Mesendoderm (in vitro differentiated cells): ENCODE data around the gene NDUFV3.

Experiments
- DNase-seq: peaks from one replicate; pipeline ENCODE4 v3.0.0; 2013
- H2AK5ac ChIP-seq: 2 replicates; pipeline ENCODE4 v1.6.1; 2013; ENCODE audit warnings: low read length, inconsistent platforms
- H2BK120ac ChIP-seq: 2 replicates; pipeline ENCODE4 v1.6.1; 2013; ENCODE audit warnings: low read depth, mild to moderate bottlenecking, low read length, moderate library complexity, mixed read lengths
- H2BK15ac ChIP-seq: replicated peaks from 2 replicates; pipeline ENCODE4 v1.6.1; 2013; ENCODE audit warnings: low read depth, mild to moderate bottlenecking, moderate library complexity
- H2BK5ac ChIP-seq: 2 replicates; pipeline ENCODE4 v1.6.1; 2013; ENCODE audit warnings: low read length, inconsistent platforms
- H3K18ac ChIP-seq: 2 replicates; pipeline ENCODE4 v1.6.1; 2013; ENCODE audit warnings: mild to moderate bottlenecking, low read length, mixed read lengths
- H3K23ac ChIP-seq: one replicate; pipeline ENCODE4 v1.6.1; 2013; ENCODE audit warnings: low read length
- H3K27ac ChIP-seq: 2 replicates; pipeline ENCODE4 v1.5.1; 2013; ENCODE audit warnings: low read depth, mild to moderate bottlenecking, inconsistent platforms, low read length, moderate library complexity
- H3K27me3 ChIP-seq: 2 replicates; pipeline ENCODE4 v1.6.1; 2013; ENCODE audit warnings: low read length, control low read depth, mild to moderate bottlenecking, inconsistent platforms; ENCODE audit not compliant: insufficient read depth, poor library complexity
- H3K36me3 ChIP-seq: 2 replicates; pipeline ENCODE4 v1.6.1; 2013; ENCODE audit warnings: low read length, inconsistent platforms; ENCODE audit not compliant: control insufficient read depth, insufficient read depth
- H3K4ac ChIP-seq: one replicate; pipeline ENCODE4 v1.6.1; 2013; ENCODE audit warnings: low read depth, mild to moderate bottlenecking, low read length, moderate library complexity
- H3K4me1 ChIP-seq: 2 replicates; pipeline ENCODE4 v1.6.1; 2013; ENCODE audit warnings: low read depth, low read length, inconsistent platforms; ENCODE audit not compliant: control insufficient read depth
- H3K4me2 ChIP-seq: 2 replicates; pipeline ENCODE4 v1.6.1; 2013; ENCODE audit warnings: low read length
- H3K4me3 ChIP-seq: 2 replicates; pipeline ENCODE4 v1.5.1; 2013; ENCODE audit warnings: mild to moderate bottlenecking, low read length
- H3K56ac ChIP-seq: one replicate; pipeline ENCODE4 v1.6.1; 2013; ENCODE audit warnings: low read length
- H3K79me1 ChIP-seq: 2 replicates; pipeline ENCODE4 v1.6.1; 2013; ENCODE audit warnings: low read length, inconsistent platforms
- H3K79me2 ChIP-seq: 2 replicates; pipeline ENCODE4 v1.6.1; 2013; ENCODE audit warnings: mild to moderate bottlenecking, low read length; ENCODE audit not compliant: control insufficient read depth, insufficient read depth
- H3K9ac ChIP-seq: 2 replicates; pipeline ENCODE4 v1.6.1; 2013; ENCODE audit warnings: low read length, inconsistent platforms
- H4K5ac ChIP-seq: one replicate; pipeline ENCODE4 v1.6.1; 2013; ENCODE audit warnings: low read length
- H4K8ac ChIP-seq: one replicate; pipeline ENCODE4 v1.6.1; 2013; ENCODE audit warnings: low read depth, mild to moderate bottlenecking, control low read depth, low read length, moderate library complexity
- WGBS: extraction: QIAGEN DNeasy Blood & Tissue Kit; methylation state at CpG from one replicate; pipeline ENCODE4 v1.1.7; 2013; ENCODE audit warnings: low lambda C conversion rate, missing lambda C conversion rate; ENCODE audit not compliant: insufficient coverage; ENCODE audit errors: extremely low coverage; 5-methylcytosine and 5-hydroxymethylcytosine counted together

Gene NDUFV3

GRCh38 chr21:42855171-42855936, 37.8 kb upstream of the NDUFV3 start:
- Histone ChIP-seq H2AK5ac (no peak overlapping the region), H3K79me1 (peaks cover 22% of the 10 kb centered on the region), H3K27me3 (no peaks in the 10 kb centered on the region), H2BK5ac (no peak overlapping the region), H3K79me2 (peaks cover 23% of the 10 kb centered on the region), H3K56ac (no peak overlapping the region), H4K5ac (no peak overlapping the region), H3K9ac (no peak overlapping the region), H2BK120ac (no peak overlapping the region), H4K8ac (no peak overlapping the region), H3K4me3 (no peak overlapping the region), H3K36me3 (peaks cover 33% of the 10 kb centered on the region), H3K4me2 (no peak overlapping the region), H3K23ac (no peak overlapping the region), H3K27ac (no peak overlapping the region), H2BK15ac (no peak overlapping the region), H3K18ac (no peak overlapping the region), H3K4me1 (no peaks in the 10 kb centered on the region), H3K4ac (no peak overlapping the region)
- DNase-seq: no peak
- WGBS: no CpG with 5 or more reads among the region's 19 CpGs

- Histone ChIP-seq H2BK15ac (no peak overlapping the region), H3K79me2 (peaks cover 27% of the 10 kb centered on the region), H2AK5ac (no peak overlapping the region), H2BK5ac (no peak overlapping the region), H3K4me2 (no peak overlapping the region), H2BK120ac (no peak overlapping the region), H3K27ac (no peak overlapping the region), H3K4ac (no peak overlapping the region), H3K36me3 (peaks cover 32% of the 10 kb centered on the region), H4K8ac (no peak overlapping the region), H3K79me1 (peaks cover 22% of the 10 kb centered on the region), H3K9ac (no peak overlapping the region), H3K23ac (no peak overlapping the region), H3K18ac (no peak overlapping the region), H3K4me1 (no peaks in the 10 kb centered on the region), H3K4me3 (no peak overlapping the region), H4K5ac (no peak overlapping the region), H3K27me3 (no peaks in the 10 kb centered on the region), H3K56ac (no peak overlapping the region)
- no peak for DNase-seq
- WGBS: no CpG with 5 or more reads among the region's 18 CpGs
Measured at GRCh38 chr21:42855937-42856335, 37.2 kb upstream of the NDUFV3 start.

- H2AK5ac ChIP-seq: no peak overlapping the region
- no peak overlapping the region for H2BK5ac ChIP-seq
- H3K18ac ChIP-seq: no peak overlapping the region
- H3K23ac ChIP-seq: no peak overlapping the region
- no peaks in the 10 kb centered on the region for H3K27me3 ChIP-seq
- H2BK15ac ChIP-seq: no peak overlapping the region
- no peaks in the 10 kb centered on the region for H3K4me1 ChIP-seq
- H3K4me2 ChIP-seq: no peak overlapping the region
- no peak overlapping the region for H3K9ac ChIP-seq
- no peak overlapping the region for H3K27ac ChIP-seq
- no CpG with 5 or more reads among the region's 11 CpGs for WGBS
- no peak overlapping the region for H4K8ac ChIP-seq
- peaks cover 34% of the 10 kb centered on the region for H3K79me2 ChIP-seq
- no peak for DNase-seq
- peaks cover 28% of the 10 kb centered on the region for H3K36me3 ChIP-seq
- H3K4me3 ChIP-seq: no peak overlapping the region
- no peak overlapping the region for H2BK120ac ChIP-seq
- H3K4ac ChIP-seq: no peak overlapping the region
- H3K79me1 ChIP-seq: peaks cover 23% of the 10 kb centered on the region
- H4K5ac ChIP-seq: no peak overlapping the region
- H3K56ac ChIP-seq: no peak overlapping the region
Measured at GRCh38 chr21:42857216-42857615, 35.9 kb upstream of the NDUFV3 start.

DNA sequence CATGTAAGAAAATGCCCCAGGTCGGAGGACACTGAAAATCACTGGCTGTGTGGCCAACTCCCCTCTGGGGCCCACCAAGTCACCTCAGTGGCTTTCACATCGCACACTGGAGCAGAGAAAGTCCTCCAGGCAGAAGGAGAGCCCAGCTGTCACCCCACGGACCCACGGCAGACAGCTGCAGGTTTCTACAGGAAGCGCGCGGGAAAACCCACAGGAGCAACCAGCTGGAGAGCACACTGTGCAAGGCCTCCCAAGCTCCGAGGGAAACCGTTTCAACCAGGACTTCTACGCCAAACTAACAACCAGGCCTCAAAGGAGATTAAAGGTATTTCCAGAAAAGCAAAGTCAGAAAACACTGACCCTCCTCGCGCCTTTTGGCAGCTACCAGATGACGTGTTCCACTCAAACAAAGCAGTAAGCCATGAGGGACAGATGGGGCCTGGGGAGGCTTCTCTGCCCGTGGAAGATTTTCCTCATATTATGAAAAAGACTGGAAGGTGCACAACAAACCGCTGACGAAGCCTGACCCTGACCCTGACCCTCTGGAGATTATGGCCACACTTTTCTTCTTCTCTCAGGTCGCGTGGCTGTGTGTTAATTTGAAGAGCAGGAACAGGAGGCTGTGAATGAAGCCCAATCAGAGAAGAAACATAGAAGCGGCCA, 34.8 kb upstream of the NDUFV3 start:
- Histone ChIP-seq H3K23ac (no peak overlapping the region), H3K4me1 (no peaks in the 10 kb centered on the region), H4K8ac (no peak overlapping the region), H2BK120ac (no peak overlapping the region), H3K4me2 (no peak overlapping the region), H3K36me3 (peaks cover 28% of the 10 kb centered on the region), H2BK5ac (no peak overlapping the region), H3K56ac (no peak overlapping the region), H3K79me1 (peaks cover 30% of the 10 kb centered on the region), H3K4ac (no peak overlapping the region), H2AK5ac (no peak overlapping the region), H3K27me3 (no peaks in the 10 kb centered on the region), H3K79me2 (peaks cover 45% of the 10 kb centered on the region), H3K9ac (no peak overlapping the region), H3K4me3 (no peak overlapping the region), H4K5ac (no peak overlapping the region), H3K27ac (no peak overlapping the region), H2BK15ac (no peak overlapping the region), H3K18ac (no peak overlapping the region)
- no CpG with 5 or more reads among the region's 19 CpGs for WGBS
- no peak for DNase-seq

GRCh38 chr21:42858957-42859890, 33.9 kb upstream of the NDUFV3 start:
- Histone ChIP-seq H3K79me2 (peaks cover 50% of the 10 kb centered on the region), H3K4me2 (no peak overlapping the region), H2BK15ac (no peak overlapping the region), H3K4me1 (no peaks in the 10 kb centered on the region), H2BK120ac (no peak overlapping the region), H3K9ac (no peak overlapping the region), H2BK5ac (no peak overlapping the region), H3K56ac (no peak overlapping the region), H3K27me3 (no peaks in the 10 kb centered on the region), H4K8ac (no peak overlapping the region), H3K4ac (no peak overlapping the region), H3K27ac (no peak overlapping the region), H3K79me1 (peaks cover 30% of the 10 kb centered on the region), H3K18ac (no peak overlapping the region), H2AK5ac (no peak overlapping the region), H3K23ac (no peak overlapping the region), H3K36me3 (peaks cover 25% of the 10 kb centered on the region), H4K5ac (no peak overlapping the region), H3K4me3 (no peak overlapping the region)
- no CpG with 5 or more reads among the region's 34 CpGs for WGBS
- DNase-seq: no peak
